Nephron progenitor cell (in vitro differentiated cells): ENCODE results near the gene BANP.
A peak's percentile ranks its signal among the peaks of the same experiment; 100 is the strongest.
"Not testable (repeated sequence)": the region's sequence is repeated elsewhere in the genome, so short reads cannot be mapped to it uniquely, and the experiment has no call there.

Experiments used
- DNase-seq: peaks from one replicate; pipeline ENCODE4 v3.0.0; 2021
- H3K27ac Mint-ChIP-seq: 2 replicates; pipeline ENCODE4 v1.8.0; 2021; ENCODE audit warnings: mild to moderate bottlenecking, moderate library complexity, mixed read lengths
- H3K27me3 Mint-ChIP-seq: 2 replicates; pipeline ENCODE4 v1.8.0; 2021; ENCODE audit warnings: mild to moderate bottlenecking, low read depth, mixed read lengths; ENCODE audit not compliant: poor library complexity
- H3K36me3 Mint-ChIP-seq: 2 replicates; pipeline ENCODE4 v1.8.0; 2021; ENCODE audit warnings: low read depth, mixed read lengths
- H3K4me1 Mint-ChIP-seq: 2 replicates; pipeline ENCODE4 v1.8.0; 2021; ENCODE audit warnings: mixed read lengths
- H3K4me3 Mint-ChIP-seq: 2 replicates; pipeline ENCODE4 v1.8.0; 2021; ENCODE audit warnings: mild to moderate bottlenecking, moderate library complexity, mixed read lengths
- H3K9me3 Mint-ChIP-seq: 2 replicates; pipeline ENCODE4 v1.8.0; 2021; ENCODE audit warnings: mild to moderate bottlenecking, moderate library complexity, mixed read lengths
- TF ChIP-seq, protein P1 (sequence below): fragments of 200-600 bp; sonication (generic); IDR thresholded peaks from 2 replicates; pipeline ENCODE4 v1.5.0; 2021; ENCODE audit warnings: antibody characterized with exemption

The BANP gene

GRCh38 chr16:88086571-88087516 lies 135.6 kb downstream of the BANP start:
- Mint-ChIP-seq H3K9me3 (no peaks in the 10 kb centered on the region), H3K4me1 (peaks cover 15% of the 10 kb centered on the region), H3K27ac (peak overlapping the region; percentile 69), H3K4me3 (no peak overlapping the region), H3K36me3 (peaks cover 9% of the 10 kb centered on the region), H3K27me3 (no peaks in the 10 kb centered on the region)
- TF ChIP-seq, protein P1, sequence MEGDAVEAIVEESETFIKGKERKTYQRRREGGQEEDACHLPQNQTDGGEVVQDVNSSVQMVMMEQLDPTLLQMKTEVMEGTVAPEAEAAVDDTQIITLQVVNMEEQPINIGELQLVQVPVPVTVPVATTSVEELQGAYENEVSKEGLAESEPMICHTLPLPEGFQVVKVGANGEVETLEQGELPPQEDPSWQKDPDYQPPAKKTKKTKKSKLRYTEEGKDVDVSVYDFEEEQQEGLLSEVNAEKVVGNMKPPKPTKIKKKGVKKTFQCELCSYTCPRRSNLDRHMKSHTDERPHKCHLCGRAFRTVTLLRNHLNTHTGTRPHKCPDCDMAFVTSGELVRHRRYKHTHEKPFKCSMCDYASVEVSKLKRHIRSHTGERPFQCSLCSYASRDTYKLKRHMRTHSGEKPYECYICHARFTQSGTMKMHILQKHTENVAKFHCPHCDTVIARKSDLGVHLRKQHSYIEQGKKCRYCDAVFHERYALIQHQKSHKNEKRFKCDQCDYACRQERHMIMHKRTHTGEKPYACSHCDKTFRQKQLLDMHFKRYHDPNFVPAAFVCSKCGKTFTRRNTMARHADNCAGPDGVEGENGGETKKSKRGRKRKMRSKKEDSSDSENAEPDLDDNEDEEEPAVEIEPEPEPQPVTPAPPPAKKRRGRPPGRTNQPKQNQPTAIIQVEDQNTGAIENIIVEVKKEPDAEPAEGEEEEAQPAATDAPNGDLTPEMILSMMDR: no peak
- no peak for DNase-seq

- Mint-ChIP-seq H3K27ac (no peak overlapping the region), H3K27me3 (no peaks in the 10 kb centered on the region), H3K9me3 (no peaks in the 10 kb centered on the region), H3K4me1 (peaks cover 15% of the 10 kb centered on the region), H3K36me3 (peaks cover 7% of the 10 kb centered on the region), H3K4me3 (no peak overlapping the region)
- DNase-seq: no peak
- TF ChIP-seq, protein P1: no peak
Measured at GRCh38 chr16:88087517-88087877, 136.3 kb downstream of the BANP start.

DNA sequence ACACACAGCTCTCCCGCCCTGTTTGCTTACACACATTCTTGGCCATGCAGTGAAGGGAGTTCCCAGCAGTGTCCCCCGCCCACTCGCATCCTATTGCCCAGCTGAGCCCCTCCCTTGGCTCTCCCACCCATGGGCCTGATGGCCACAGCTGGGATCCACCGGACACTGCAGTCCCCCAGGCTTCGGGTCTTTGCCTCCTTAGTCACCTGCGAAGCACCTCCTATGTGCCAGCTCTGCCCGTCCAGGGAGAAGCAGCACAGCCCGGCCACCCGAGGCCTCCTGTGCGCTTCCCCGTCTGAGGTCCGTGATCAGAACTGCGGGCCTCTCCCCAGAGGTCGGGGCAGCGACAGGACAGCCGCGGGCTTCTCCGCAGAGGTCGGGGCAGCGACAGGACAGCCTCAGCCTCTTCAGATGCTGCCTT lies 136.9 kb downstream of the BANP start:
- Mint-ChIP-seq H3K4me1 (peaks cover 15% of the 10 kb centered on the region), H3K27me3 (no peaks in the 10 kb centered on the region), H3K27ac (peak overlapping the region; percentile 48), H3K4me3 (no peak overlapping the region), H3K36me3 (peaks cover 2% of the 10 kb centered on the region), H3K9me3 (no peaks in the 10 kb centered on the region)
- no peak for DNase-seq
- TF ChIP-seq, protein P1: no peak

DNA sequence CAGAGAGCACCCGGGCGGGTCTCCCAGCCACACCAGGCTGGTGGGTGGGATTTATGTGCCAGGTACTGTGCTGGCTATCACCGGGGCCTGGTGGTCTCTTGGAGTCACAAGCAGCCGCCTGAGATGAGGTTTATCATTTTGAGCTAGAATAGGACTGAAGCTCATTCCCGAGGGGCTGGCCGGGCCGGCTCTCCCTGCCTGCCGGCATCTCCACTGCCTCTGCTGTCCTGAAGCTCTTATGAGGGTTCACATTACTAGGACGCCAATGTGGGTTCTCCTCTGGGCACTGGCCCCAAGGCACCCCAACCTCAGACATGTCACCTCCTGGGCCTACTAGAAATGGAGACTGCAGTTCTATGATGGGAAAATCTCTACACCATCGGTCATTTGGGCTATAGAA lies 137.4 kb downstream of the BANP start:
- H3K9me3 Mint-ChIP-seq, H3K27me3 Mint-ChIP-seq, H3K36me3 Mint-ChIP-seq, H3K4me3 Mint-ChIP-seq, DNase-seq: not testable (repeated sequence)
- peaks cover 18% of the 10 kb centered on the region for H3K4me1 Mint-ChIP-seq
- peak overlapping the region; percentile 48 for H3K27ac Mint-ChIP-seq

- not testable (repeated sequence) for H3K27ac Mint-ChIP-seq, DNase-seq, H3K9me3 Mint-ChIP-seq, H3K36me3 Mint-ChIP-seq, H3K4me3 Mint-ChIP-seq, H3K27me3 Mint-ChIP-seq
- H3K4me1 Mint-ChIP-seq: peaks cover 22% of the 10 kb centered on the region
Measured at GRCh38 chr16:88089071-88089470, 137.8 kb downstream of the BANP start.

DNA sequence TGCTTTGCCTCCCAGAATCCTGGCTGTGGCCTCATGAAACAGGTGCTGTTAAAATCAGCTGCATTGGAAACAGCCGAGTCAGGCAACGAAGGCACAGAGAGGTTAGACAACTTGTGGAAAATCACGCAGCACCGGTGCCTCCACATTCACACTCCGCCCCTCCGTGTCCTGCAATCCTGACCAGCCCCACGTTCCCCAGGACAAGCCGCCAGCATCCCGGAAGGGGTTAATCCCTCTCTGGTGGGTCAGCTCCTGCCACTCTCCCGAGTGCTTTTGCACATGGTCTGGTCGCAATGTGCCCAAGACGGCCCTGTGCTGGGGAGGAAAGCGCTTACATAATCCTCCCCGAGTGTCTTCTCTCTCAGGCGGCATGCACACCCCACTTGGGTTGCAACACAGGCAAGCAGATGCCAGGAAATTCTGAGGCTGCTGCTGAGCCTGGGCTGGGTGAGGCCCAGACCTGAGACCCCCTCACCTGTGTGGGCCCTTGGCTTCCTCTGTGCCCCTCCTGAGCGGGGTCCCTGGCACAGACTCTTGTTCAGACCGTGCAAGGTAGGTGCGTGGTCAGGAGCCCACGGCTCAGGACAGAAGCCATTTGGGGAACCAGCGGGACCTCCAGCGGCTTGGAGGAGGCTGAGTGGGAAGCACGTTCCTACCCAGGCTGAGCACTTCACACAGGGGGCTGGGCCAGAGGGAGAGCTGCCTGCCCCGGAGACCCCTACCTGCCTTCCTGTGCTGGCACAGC lies 138.6 kb downstream of the BANP start:
- H3K27me3 Mint-ChIP-seq, H3K4me3 Mint-ChIP-seq, DNase-seq, H3K27ac Mint-ChIP-seq, H3K36me3 Mint-ChIP-seq, H3K9me3 Mint-ChIP-seq: not testable (repeated sequence)
- peaks cover 23% of the 10 kb centered on the region for H3K4me1 Mint-ChIP-seq

- H3K4me3 Mint-ChIP-seq, H3K9me3 Mint-ChIP-seq, H3K27ac Mint-ChIP-seq, H3K27me3 Mint-ChIP-seq, H3K36me3 Mint-ChIP-seq, DNase-seq: not testable (repeated sequence)
- H3K4me1 Mint-ChIP-seq: peaks cover 23% of the 10 kb centered on the region
Measured at GRCh38 chr16:88090377-88091175, 139.3 kb downstream of the BANP start.

DNA sequence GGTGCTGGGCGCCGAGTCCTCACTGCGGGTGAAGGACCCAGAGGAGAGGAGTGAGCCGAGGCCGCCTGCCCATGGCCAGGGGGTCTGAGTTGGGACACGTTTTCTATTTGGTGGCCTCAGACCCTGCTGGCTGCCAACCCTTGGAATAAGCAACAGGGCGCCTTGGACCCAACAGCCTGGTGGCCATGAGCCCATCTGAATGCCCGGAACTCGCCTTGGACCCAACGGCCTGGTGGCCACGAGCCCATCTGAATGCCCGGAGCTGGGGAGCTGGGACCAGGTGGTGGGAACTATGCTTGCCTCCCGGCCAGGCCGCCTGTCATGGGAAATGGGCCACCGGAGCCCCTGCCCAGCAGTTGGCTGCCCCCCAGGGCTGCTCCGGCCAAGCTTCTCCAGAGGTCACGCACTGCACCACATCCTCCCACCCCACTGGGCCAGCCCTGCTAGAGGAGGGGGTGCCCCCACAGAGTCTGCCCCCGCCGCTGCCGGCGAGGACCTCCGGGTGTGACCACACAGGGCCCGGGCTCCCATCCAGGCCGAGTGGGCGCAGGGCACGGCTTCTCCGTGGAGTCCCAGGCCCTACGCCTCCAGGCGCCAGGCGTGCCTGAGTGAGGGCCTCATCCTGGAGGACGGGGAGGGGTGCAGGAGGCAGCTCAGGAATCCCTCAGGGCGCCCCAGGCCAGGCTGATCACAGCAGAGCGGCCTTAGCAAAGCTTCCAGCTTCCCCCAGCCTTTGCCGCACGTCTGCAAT lies 140.2 kb downstream of the BANP start:
- not testable (repeated sequence) for DNase-seq, H3K27ac Mint-ChIP-seq

GRCh38 chr16:88091972-88092302 lies 140.7 kb downstream of the BANP start:
- DNase-seq, H3K36me3 Mint-ChIP-seq, H3K27ac Mint-ChIP-seq, H3K4me3 Mint-ChIP-seq, H3K27me3 Mint-ChIP-seq: not testable (repeated sequence)
- Mint-ChIP-seq H3K4me1 (peaks cover 23% of the 10 kb centered on the region), H3K9me3 (peaks cover 14% of the 10 kb centered on the region)

More for the DNA sequence above, 140.2 kb downstream of the BANP start:
- peaks cover 23% of the 10 kb centered on the region for H3K4me1 Mint-ChIP-seq
- not testable (repeated sequence) for H3K9me3 Mint-ChIP-seq, H3K4me3 Mint-ChIP-seq, H3K36me3 Mint-ChIP-seq, H3K27me3 Mint-ChIP-seq

- not testable (repeated sequence) for H3K4me3 Mint-ChIP-seq
Measured at GRCh38 chr16:88092791-88093555, 141.7 kb downstream of the BANP start.

More at GRCh38 chr16:88092791-88093555, 141.7 kb downstream of the BANP start:
- H3K36me3 Mint-ChIP-seq, DNase-seq, H3K27ac Mint-ChIP-seq, H3K27me3 Mint-ChIP-seq: not testable (repeated sequence)
- Mint-ChIP-seq H3K4me1 (peaks cover 12% of the 10 kb centered on the region), H3K9me3 (peaks cover 22% of the 10 kb centered on the region)
